ENCODE data around the gene ALDH6A1.

ALDH6A1 gene

DNA sequence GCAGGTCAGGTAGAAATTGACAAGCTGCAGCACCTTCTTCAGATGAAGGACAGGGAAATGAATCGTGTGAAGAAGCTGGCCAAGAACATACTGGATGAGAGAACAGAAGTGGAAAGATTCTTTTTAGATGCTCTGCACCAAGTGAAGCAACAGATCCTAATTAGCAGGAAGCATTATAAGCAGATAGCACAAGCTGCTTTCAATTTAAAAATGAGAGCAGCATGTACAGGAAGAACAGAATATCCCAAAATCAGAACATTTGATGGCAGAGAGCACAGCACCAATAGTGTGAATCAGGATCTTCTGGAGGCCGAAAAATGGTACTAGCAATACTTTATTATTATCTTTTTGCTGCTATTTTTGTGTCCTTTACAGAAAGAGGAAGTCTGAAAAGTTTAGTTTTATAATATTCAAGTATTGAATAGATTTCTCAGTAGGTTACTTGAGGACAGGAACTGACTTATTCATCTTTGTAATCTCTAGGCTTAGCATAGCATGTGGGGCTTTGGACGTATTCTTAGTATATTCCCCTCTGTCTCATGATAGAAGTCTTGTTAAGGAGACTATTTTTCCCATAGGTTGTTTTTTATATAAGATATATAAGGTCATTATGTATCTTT, 34.3 kb downstream of the ALDH6A1 start:
- DNase-seq (ENCODE audit: low read depth in 1 of 2, low spot score in 1 of 2) = no peak

DNA sequence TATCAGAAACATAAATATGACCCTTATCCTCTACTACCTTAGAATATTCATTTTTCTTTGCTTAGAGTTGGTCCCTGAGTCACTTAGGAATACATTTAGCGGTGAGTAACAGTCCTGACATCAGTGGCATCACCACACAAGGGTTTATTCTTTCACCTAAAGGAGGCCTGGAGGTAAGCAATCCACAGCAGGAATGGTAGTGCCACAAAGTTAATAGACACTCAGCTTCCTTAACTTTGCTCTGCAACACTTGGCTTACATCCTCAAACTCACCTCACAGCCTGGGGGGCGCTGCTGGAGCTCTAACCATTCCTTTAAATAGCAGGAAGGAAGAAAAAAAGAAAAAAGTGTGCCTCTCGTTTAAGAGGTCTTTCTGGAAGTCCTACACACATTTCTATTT, 36.0 kb downstream of the ALDH6A1 start:
- no peak for DNase-seq (ENCODE audit: low read depth in 1 of 2, low spot score in 1 of 2)

DNA sequence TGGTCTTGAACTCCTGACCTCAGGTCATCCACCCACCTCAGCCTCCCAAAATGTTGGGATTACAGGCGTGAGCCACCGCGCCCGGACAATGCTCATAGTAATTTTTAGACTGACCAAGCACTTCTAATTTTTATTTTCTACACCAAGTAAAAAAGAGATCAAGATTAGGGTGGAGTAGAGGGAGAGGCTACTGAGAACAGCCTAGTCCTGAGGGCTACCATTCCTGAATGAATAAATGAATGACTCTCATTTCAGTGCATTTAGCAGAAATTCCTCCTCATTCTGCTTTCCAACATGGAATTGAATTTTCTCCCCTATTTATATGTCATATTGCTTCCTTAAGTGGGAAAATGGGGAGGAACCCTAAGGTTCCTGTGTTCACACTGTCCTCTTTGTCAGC, 38.7 kb downstream of the ALDH6A1 start:
- no peak for DNase-seq (ENCODE audit: low read depth in 1 of 2, low spot score in 1 of 2)

DNA sequence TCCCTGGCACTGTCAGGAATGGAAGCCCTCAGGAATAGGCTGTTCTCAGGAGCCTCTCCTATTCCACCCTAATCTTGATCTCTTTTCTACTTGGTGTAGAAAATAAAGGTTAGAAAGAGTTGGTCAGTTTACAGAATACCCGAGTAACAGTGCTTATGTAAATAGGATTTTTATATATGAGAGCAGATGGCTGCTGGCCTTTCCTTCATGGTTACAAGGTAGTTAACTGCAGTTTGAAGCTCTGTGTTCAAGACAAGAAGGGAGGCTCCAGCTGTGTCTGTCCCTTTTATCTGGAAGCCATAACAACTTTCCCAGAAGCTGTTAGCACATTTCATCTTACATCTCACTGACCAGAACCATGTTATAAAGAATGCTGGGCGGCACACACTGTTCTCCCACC, 42.0 kb downstream of the ALDH6A1 start:
- no peak for DNase-seq (ENCODE audit: low read depth in 1 of 2, low spot score in 1 of 2)

DNA sequence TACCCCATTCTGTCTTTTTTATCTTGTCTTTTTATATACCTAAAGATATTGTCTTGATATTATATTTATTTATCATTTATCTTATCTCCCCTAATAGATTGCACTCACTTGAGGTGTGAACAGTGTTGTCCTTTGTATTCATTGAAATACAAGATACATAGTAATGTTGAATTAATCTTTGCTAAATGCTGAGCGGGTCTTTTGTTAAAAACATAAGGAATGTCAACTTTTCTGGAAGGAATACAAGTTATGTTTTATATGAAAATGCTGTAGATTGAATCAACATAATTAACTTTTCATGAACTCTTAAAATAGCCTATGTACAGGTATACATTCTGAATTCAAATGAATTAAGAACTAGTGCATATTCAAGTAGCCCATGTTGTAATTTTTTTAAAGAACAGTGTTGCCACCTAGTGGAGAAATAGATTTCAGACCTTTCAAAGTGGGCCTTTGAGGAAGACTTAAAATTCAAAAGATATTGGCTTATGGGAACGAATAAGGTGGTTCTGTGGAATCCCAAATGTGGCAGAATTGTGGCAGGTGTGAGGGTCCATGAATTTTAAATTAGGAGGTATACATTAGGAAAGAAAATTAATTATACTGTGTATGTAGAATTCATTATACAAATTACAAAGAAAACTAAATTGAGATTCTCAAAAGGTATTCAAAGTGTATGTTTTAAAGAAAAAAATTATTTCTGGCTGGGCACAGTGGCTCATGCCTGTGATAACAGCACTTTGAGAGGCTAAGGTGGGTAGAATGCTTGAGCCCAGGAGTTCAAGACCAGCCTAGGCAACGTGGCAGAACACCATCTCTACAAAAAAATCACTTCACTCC, 46.0 kb downstream of the ALDH6A1 start:
- no peak for DNase-seq (ENCODE audit: low read depth in 1 of 2, low spot score in 1 of 2)

DNA sequence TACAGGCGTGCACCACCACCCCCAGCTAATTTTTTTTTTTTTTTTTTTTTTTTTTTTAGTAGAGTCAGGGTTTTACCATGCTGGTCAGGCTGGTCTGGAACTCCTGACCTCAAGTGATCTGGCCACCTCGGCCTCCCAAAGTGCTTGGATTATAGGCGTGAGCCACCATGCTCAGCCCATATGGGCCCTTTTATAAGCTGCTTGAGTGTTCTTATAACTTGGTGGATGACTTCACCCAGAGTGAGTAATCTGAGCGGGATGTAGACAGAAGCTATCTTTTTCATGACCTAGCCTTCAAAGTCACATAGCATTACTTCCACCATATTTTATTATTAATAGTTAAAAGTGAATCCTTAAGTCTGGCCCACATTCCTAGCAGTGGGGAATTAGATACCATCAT, 48.7 kb downstream of the ALDH6A1 start:
- no peak for DNase-seq (ENCODE audit: low read depth in 1 of 2, low spot score in 1 of 2)

DNA sequence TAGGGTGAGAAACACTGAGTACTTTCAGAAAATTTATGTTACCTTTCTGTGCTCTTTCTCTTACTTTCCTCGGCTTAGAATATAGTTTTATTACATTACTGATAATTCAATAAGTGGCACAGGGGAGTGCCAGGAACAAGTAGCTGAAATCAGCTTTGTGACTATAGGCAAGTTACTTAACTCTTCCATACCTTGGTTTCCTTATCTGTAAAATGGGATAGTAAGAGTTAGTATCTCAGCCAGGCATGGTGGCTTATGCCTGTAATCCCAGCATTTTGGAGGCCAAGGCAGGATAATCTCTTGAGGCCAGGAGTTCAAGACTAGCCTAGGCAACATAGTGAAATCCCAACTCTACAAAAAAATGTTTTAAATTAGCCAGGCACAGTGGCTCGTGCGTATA, 49.7 kb downstream of the ALDH6A1 start:
- DNase-seq (ENCODE audit: low read depth in 1 of 2, low spot score in 1 of 2) = no peak

DNA sequence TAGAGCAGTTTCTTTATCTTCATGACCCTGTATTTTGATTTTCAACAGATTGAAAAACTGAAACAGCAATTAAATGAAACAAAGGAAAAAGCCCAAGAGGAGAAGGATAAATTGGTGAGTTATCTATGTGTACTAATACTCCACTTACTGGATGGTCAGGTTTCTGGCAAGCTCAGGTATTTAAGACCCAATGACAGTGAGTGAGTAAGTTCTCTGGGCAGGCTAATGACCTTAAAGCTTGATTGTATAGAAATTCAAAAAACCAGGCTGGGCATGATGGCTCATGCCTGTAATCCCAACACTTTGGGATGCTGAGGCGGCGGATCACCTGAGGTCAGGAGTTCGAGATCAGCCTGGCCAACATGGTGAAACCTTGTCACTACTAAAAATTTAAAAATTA, 55.1 kb downstream of the ALDH6A1 start:
- DNase-seq (ENCODE audit: low read depth in 1 of 2, low spot score in 1 of 2) = no peak

DNA sequence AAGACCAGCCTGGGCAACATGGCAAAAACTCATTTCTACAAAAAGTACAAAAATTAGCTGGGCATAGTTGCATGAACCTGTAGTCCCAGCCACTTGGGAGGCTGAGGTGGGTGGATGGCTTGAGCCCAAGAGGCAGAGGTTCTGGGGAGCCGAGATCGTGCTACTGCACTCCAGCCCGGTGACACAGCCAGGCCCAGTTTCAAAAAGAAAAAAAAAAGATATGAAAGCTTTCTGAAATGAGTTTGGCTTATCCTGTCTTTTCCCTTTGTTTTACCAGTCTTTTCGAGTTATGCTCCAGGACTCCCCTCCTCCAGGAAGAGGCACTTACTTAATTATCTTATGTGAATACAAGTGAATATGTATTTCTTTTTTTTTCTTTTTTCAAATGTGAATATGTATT, 61.9 kb downstream of the ALDH6A1 start:
- DNase-seq (ENCODE audit: low read depth in 1 of 2, low spot score in 1 of 2) = no peak

DNA sequence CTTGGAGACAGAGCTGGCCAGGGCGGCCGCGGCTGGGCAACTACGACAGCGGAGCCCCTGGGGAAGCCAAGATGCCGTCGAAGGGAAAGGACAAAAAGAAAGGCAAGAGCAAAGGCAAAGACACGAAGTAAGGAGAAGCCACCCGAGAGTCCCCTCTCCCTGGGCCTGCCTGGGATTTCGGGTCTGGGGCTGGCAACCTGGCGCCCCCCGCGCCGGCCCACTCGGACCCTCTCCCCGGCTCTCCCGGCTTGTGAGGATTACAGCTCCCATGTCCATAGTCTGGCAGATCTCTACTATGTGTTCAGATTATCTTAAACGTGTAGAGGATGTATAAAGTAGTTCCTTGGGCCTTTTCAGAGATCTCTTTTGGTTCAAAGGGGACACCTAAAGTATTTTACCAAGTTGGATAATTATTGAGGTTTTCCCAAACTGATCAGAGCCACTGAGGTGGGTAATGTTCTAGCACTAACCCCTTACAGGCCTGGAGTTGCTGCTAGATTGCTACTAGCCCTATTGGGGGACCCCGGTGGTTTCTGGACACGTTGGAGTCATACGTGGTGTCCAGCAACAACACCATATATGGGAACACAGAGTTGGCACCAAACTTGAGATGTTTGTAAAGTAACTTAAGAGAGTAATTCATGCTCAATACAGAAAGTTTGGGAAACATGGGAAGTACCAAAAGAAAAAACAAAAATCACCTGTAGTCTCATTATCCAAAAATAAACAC, 64.7 kb downstream of the ALDH6A1 start:
- DNase-seq (ENCODE audit: low read depth in 1 of 2, low spot score in 1 of 2) = no peak

DNA sequence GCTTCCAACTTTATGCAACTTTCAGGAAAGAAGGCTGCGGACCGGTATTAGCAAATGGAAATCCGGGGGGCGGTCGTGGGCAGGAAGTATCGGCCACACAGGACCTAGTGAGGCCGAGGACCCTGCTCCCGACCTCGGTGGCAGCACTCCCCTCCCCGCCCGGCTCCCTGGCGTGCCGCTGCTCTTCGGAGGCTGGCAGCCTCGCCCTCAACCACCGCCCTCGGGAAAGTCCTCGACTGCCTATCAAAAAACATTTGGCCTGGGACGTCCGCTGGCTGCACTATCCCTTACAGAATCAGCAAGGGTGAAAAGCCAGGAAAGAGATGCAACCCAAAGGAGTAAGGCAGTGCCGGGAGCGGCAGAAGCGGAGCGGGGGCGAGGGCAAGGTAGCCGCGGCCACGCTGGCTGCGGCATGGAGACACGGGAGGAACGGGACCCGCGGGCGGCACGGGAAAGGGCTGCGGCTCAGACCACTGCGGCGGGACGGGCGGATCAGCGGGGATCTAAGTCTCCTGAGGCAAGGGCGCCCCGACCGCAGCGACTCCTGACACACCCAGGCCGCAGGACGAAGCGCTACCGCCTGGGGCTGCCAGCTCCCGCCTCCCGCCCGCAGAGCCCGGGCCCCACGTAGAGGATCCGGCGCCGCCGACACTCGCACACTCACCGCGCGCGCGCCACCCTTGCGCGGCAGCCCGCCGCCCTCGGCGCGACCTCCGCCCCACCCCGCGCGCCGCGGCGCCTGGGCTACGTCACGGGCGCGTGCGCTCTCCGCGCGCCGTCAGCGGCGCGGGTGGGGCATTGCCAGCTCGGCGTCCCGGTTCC, 65.5 kb downstream of the ALDH6A1 start, which contains the start of the genes BBOF1 and ENTPD5:
Gene BBOF1, plus strand, starts transcription at position 764 of the 822 bp plus-strand sequence. CDS start 130 bp downstream, outside the sequence.
Gene ENTPD5, minus strand, starts transcription at position 703 of the 822 bp plus-strand sequence. CDS start 31,186 bp downstream, outside the sequence.
- DNase-seq (ENCODE audit: low read depth in 1 of 2, low spot score in 1 of 2) = peak; percentile 73 to 77

DNA sequence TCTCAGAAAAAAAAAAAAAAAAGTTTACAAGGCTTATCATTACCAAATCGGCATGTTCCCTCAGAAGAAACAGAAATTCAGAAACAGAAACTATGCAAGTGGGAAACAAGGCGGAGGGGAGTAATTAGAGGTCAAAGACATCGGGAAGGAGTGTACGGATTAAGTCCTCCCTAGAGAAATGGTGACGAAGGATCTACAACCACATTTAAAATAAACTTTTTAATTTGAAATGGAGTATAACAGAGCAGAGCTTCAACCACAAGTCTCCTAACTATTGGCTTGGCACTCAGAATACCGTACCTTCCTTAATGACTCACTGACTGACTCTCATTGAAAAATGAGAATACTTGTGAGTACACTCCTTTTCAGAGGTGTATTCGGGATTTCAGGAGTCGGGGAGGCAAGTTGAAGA, 66.1 kb downstream of the ALDH6A1 start:
- DNase-seq (ENCODE audit: low read depth in 1 of 2, low spot score in 1 of 2) = no peak

DNA sequence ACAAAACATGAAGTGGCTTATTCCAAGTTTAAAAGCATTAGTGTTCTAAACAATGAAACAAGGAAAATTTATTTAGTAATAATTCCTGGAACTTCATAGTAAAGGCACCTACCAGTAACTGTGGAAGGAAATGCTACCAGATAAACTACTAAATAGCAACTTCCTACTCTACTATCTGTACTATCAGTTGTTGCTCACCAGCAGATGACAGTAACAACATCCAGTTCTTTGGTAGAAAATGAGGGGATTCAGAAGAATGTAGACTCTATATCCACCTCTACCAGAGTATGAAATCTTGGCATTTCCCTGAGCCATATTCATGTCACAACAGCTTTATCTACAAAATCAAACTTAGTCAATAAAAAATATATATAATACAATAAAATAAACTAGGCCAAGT, 68.3 kb downstream of the ALDH6A1 start:
- no peak for DNase-seq (ENCODE audit: low read depth in 1 of 2, low spot score in 1 of 2)

DNA sequence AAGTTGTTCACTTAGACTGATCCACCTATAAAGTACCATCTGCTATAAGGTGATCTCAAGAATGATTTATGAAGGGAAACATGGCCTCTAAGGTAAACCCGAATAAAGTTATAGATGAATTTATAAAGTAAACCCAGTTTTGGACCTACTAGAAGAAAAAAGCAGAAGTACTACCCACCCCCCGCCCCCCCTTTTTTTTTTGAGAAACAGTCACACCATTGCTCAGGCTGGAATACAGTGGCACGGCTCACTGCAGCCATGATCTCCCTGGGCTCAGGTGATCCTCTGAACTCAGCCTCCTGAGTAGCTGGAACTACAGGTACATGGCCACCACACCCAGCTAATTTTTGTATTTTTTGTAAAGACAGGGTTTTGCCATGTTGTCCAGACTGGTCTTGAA, 69.1 kb downstream of the ALDH6A1 start:
- DNase-seq (ENCODE audit: low read depth in 1 of 2, low spot score in 1 of 2) = no peak

DNA sequence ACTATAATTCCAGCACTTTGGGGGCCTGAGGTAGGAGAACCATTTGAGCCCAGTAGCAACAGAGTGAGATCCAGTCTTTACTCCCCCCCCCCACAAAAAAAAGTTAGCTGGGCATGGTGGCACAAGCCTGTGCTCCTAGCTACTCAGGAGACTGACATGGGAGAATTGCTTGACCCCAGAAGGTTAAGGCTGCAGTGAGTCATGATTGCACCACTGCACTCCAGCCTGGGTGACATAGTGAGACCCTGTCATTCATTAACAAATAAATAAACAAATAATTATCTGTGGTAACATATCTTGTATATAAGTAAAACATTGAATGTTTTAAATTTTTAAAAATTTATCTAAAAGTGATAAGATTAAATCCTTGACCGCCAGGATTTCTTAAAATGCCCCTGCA, 70.0 kb downstream of the ALDH6A1 start:
- no peak for DNase-seq (ENCODE audit: low read depth in 1 of 2, low spot score in 1 of 2)

DNA sequence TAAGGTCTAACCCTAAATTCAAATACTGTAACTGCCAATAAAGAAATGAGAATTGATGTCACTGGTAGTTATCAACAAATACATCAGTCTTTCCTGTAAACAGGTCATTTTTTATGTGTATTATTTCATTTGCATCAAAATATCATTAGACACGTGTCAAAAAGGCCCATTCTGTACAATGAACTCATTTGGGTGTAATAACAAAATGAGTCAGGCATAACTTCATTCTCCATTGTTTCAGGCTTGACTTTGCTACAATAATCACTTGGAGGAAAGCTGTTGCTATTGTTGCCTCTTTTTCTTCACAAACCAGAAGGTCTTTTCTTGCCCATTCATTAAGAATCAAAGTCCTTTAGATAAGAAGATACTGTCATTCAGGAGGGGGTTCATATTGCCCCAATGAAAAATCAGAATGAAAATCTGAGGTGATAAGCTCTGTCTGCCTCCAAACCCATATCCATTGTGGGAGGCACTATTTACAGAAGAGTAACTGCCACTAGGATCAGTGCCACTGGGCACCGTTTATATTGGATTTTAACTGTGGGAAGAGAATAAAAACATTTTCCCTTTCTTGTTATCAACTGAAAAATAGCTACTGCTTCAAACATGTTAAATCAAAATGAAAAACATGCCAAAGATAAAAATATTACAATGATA, 75.3 kb downstream of the ALDH6A1 start:
- DNase-seq (ENCODE audit: low read depth in 1 of 2, low spot score in 1 of 2) = no peak

Data from stimulated activated CD4-positive, alpha-beta T cell treated with anti-CD3 and anti-CD28 coated beads, Interleukin-15, amount 100 ng/mL, for 1 hour (primary cell).